Inflammatory macrophage (primary cell): ENCODE results near the gene MAGI2.

Experiments used
- DNase-seq, 2 donors: peaks; one replicate each; pipeline ENCODE4 v3.0.0-alpha.2; 2020 to 2022

MAGI2 gene

DNA sequence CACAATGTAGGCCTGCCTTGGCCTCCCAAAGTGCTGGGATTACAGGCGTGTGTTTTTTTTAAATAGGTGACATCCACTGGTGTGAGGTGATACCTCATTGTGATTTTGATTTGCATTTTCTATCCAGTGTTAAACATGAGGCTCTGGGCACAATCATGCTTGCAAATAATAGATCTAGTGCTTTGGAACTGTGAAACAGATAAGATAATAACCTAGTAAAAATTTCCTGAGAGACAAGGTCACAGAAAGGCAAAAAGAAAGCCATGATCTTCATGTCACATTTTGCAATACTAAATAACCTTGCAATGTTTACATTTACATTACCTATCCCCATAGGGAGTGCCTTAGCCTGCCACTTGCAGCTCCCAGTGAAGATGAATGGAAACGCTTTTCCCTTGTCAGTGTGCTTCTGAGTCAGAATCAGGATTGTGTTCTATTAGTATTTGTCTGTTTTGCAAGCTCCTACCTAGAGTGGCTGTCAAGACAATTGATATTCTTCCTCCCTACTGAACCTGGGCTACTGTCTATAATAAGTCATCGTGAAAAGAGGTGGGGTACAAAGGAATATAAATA lies 1398.4 kb downstream of the MAGI2 start:
- no peak for DNase-seq

DNA sequence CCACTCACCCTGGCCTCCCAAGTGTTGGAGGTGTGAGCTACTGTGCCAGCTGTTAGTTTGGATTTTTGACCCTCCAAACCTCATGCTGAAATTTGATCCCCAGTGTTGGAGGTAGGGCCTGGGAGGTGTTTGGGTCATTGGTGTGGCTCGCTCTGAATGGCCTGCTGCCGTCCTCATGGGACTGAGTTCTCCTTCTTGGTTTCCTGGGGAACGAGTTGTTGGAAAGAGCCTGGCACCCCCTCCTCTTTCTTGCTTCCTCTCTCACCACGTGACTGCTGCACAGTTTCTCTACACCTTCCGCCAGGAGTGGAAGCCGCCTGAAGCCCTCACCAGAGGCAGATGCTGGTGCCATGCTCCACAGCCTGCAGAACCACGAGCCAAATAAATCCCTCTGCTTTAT lies 1401.4 kb downstream of the MAGI2 start:
- no peak for DNase-seq

DNA sequence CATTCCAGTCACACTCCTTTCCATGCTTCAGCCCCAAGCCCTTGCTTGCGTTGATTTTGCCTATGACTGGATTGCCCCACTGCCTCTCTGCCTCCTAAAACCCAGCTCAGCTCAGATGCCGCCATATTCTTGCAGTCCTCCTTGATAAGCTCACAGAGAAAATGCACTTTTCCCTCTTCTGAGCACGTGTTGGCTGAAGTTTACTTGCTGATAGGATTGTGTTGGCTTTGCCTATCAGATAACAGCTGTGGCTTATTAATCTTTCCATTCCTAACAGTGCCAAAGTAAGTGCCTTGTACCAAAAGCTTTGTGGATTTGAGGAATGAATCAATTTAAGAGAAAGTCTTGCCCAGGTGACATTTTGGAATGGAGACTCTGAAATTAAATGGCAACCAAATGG lies 1405.7 kb downstream of the MAGI2 start:
- no peak for DNase-seq

DNA sequence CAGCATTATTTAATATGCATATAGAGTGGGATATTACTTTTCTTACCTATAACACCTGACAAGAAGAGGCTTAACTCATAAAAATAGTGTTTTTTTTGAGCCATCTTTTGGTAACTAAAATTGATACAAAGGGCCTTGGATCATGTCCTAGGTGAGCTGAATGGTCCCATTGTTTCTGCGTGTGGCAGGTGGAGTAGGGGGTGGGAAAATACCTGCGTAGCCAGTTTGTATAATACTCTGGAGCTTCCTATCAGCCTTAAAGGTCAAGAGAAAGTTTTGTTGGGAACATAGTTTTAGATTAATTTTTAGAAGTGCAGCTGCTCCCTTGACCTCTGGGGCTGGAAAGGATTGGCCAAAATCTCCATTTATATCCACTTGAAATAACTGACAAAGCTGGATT lies 1410.3 kb downstream of the MAGI2 start:
- no peak for DNase-seq

DNA sequence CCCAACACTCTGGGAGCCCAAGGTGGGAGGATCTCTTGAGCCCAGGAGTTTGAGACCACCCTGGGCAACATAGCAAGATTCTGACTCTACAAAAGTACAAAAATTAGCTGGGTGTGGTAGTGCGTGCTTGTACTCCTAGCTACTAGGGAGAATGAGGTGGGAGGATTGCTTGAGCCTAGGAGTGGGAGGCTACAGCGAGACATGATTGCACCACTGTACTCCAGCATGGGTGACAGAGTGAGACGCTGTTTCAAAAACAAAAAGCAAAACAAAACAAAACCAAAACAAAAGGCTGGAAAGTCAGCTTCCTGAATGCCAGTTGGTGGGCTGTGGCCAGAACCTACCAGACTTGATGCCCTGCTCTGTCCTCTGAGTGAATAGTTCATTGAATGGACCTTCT lies 1412.0 kb downstream of the MAGI2 start:
- DNase-seq, result peak; percentile 42 to 71

DNA sequence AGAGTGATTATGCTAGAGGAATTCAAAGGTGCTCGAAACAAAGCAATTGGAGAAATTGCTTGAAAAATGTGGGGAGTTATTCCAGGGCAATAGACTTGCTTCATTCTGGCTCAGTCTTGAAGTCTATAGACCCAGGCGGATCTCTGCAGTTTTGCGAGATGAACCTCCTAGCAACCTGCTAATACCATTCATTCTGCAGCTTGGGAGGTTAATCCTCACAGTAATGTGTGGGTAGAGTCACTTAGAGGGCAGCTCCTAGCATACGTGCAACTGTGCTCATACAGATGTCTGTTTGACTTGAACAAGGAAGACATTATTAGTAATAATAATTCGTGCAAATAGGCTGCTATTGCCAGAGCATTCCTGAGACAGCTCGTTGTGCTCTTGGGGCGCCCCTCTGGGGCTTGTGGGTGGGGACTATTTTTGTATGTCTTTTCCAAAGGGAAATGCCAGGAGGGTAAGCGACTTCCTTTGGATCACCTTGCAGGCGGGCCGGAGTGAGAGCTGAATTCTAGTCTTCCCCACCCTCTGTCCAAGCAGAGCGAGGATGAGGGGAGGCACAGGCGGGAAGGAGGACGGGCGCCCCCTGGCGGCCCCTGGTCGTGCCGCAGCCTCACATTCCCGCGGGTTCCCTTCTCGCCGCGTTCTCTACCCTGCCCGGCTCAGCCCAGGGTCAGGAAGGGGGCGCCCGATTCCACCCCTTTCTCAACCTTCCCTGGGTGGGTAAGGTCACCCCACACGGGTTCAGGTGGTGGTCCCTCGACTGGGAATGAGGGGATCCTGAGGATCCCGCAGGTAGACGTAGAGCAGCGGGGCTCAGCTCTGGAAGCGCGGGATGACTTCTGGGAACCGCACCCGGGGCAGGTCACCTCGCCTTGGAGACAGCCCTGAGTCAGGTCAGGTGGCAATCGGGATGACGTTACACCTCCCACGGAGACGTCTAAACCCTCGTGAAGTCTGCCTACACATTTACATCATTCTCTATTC lies 1413.4 kb downstream of the MAGI2 start:
- peak; percentile 35 to 45 for DNase-seq

DNA sequence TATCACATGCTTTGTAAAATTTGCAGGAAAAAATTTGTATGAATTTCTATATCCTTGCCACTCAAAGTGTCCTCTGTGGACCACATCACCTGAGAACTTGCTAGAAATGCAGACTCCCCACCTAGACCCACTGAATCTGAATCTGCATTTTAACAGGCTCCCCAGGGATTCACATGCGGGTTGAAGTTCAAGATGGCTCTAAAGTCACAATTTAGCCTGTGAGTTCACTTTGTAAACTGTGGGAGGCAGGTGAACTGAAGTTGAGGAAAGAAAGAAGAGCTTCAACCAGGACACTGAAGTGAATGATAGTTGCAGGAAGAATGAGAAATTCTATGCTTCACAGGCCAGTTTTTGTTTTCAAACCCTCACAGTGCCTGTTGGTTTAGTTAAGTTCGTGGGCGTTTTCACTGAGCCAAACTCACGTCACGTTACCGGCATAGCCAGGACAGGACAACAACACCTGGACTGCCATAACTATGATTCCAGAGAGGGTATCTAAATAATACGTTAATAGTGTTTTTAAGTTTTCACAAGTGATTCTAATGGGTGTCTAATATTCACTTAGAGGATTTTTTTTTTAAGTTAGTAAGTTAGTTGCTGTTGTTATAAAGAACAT lies 1414.9 kb downstream of the MAGI2 start:
- DNase-seq, result no peak

DNA sequence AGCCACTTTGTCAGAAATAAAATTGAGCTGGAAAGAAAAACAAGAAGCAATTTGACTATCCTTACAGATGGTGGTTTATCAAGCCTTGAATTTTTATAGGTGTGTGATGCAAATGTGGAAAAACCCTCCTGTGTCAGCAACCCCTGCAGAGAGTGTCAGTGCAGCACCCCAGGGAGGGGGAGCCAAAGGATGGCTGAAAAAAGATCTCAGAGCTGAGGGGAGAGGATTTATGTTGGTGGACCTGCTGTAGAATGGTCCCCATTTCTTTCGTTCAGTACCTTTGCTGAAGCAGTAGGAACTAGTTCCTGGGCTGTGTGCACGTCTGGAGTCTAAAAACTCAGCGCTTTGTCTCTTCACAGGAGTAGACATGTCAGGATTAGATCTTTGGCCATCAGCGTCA lies 1415.9 kb downstream of the MAGI2 start:
- no peak for DNase-seq

DNA sequence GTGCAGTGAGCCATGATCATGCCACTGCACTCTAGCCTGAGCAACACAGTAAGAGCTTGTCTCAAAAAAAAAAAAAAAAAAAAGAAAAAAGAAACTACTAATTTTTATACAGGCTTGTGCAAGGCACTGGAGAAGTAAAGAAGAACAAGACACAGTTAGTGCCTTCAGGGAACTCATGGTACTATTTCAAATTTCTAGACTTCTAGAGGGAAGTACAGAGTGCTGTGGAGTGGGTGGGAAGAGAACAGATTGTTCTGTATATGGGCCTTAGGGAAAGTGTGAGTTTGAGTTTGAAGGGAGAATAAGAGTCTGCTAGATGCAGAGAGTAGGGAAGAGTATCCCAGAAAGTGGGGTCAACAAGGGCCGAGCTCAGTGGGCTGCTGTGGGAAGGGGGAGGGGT lies 1420.1 kb downstream of the MAGI2 start:
- DNase-seq, result peak; percentile 62 to 64

DNA sequence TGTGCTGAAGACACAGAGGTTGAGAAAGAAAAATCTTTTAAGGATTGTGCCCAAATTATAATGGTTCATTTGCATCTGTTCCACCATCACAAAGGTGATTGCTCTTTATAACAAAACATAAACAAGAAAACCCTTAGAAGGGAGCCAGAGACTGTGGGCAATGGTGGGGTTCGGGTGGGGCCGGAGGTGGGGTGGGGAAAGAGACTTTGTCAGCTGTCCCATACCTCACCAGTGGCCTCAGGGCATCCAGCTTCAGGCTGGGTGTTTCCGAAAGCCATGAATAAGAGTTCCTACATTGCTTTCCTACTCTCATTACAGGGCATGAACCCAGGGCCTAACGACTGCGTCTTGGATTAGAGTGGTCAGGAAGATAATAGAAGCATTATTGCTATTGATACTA lies 1427.0 kb downstream of the MAGI2 start:
- DNase-seq, result no peak

DNA sequence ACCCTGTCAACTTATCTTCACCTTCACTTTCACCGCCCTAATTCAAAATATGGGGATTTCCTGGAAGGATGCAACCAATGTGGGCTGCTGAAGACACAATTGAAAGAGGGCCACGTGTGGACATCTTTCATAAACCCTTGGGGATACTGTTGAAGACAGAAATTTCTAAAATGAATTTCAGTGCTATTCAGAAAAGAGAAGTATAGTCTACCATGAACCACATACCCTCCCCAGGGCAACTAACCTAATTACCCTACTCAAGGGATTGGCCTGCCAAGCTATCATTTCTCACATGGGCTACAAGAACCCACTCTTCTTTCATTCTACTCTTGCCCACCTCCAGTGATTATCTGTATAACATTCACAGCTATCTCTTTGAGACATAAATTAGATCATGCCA lies 1428.9 kb downstream of the MAGI2 start:
- DNase-seq, result no peak

DNA sequence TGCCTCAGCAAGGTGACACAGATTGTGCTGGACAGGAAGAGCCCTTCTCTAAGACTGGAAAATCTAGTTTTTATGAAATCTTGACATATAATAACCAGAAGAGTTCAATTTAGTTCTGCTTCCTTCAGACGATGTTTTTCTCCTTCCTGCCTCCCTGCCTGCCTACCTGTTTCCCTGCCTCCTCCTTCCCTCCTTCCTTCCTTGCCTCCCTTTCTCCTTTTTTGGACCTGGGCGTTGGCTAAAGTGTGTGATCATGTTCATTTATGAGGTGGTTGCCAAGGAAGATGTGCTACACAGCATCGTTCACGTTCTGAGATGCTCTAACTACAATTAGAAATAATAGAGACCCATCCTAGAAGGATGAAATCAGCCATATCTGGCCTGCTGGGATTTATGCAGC lies 1430.3 kb downstream of the MAGI2 start:
- DNase-seq, result no peak

DNA sequence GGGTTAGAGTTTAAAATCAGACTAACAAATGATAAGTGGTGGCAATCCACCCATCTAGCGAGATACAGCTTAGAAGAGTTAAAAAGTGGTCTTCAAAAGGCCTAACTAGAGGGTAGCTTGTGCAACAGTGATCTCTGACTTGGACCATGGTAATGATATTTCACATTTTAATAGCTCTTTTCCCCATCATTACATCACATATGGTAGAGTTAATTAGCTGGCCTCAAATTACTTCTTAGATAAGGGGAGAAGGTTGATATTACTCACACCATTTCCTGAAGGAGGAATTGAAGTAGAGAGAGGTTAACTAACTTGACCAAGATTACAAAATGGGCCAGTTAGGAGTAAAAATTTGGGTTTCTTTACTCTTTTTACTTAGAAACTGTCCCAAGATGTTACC lies 1431.3 kb downstream of the MAGI2 start:
- no peak for DNase-seq

DNA sequence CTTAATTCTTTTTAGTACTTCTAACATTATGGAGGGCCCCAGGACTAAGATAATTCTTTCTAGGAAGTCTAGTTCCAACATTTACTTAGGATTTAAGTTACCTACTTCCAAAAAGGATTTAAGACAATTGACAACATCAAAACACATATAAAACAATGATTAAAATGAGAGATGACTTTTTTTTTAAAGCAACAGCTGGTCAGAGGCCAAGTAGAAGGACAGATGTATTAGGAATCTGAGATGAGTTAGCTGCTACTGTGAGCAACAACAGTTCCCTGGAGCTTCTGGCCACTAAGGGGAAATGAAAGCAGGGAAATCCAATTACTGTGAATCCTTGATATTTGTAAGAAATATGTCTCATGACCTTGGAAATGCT lies 1432.6 kb downstream of the MAGI2 start:
- DNase-seq, result peak; percentile 24 to 40

DNA sequence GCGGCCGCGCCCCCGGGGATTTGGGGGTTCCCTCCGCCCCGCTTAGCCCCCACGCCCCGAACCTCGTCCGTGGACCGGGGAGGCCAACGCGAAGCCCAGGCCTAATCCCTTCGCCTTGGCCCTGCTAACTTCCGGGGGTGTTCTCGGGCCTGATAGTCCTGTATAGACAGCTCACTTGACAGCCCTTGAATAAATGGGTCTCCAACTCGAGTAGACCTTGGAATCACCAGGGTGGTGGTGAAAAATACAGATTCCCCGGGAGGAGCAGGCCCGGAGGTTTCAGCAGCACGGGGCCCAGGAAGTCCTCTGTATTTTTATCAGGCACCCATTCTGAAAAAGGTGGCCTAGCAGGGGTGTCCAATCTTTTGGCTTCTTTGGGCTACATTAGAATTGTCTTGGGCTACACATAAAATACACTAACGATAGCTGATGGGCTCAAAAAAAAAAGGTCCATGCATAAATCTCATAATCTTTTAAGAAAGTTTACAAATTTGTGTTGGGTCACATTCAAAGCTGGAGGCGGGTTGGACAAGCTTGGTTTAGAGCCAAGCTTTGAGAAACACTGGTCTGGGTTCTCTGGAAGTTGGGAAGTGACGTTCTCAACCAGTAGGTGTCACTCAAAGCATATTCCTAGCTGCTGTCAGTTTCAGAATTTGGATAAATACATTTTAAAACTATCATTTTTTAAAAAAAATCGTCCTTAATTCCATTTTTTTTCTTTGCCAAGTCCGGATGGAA lies 1433.2 kb downstream of the MAGI2 start:
- DNase-seq, result peak; percentile 82

DNA sequence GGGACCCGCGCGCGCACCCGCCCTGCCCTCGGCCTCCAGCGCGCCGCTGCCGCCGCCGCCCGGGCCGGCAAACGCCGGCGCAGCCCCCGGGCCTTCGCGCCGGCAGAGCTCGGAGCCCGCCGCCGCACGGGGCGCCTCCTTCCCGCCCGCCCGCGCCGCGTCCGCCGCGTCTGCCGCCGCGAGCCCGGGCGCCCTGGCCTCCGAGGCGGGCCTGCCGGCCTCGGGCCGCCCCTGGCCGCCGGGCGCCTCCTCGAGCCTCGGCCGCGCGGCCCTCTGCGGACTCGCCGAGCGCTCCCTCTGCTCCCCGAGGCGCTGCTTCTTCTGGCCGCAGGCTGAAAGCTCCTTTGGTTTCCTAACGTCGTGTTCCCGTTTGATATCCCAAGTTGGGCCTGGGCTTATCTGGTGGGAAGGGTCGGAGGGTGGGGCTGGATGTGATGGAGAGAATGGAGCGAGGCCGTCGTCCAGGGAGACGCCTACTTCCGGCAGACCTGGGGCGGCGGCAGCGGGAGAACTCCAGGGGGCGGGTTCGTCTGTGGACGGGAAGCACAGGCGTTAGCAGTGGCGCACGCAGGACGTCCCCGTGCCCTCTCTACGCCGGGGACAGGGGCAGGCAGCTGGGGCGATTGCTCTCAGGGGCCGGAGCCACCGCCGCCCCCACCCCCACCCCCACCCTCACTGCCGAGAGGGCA lies 1433.9 kb downstream of the MAGI2 start:
- peak; percentile 57 to 71 for DNase-seq

DNA sequence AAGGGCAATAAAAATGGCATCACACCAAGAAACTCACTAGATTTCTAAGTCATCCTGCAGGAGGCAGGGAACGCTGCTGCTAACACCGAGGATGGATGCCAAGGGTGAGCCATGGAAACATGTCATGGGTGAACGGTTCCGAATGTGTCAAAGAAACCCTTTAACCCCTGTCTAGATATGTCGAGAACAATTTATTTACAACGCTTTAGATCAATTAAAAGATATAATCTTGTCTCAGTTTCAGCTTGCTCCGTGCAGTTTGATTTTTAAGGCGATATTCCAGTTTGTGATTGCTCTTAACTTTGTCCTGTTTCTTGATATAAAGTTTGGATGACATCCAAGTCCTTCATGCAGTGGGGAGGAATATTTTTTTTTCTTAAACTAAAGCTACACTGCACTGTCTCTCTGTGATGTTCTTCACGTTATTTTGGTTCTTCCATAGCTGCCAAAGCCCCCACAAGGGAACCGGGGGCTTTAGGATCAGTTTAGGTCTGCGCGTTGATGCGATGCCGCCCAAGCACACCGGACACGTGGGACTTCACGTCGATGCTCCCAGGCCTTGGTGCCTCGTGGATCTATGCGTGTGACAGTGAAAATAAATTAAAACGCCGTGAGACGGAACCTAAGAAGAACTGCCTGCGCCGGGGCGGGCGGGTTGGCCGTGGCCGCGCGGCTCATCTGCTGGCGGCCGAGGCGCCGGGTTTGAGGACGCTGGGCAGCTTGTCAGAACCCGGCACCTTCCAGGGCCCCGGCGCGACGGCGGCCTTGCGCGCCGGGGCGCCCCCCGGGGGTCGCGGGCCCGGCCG lies 1434.6 kb downstream of the MAGI2 start:
- peak in 1 of 2 donors; percentile 13 for DNase-seq

DNA sequence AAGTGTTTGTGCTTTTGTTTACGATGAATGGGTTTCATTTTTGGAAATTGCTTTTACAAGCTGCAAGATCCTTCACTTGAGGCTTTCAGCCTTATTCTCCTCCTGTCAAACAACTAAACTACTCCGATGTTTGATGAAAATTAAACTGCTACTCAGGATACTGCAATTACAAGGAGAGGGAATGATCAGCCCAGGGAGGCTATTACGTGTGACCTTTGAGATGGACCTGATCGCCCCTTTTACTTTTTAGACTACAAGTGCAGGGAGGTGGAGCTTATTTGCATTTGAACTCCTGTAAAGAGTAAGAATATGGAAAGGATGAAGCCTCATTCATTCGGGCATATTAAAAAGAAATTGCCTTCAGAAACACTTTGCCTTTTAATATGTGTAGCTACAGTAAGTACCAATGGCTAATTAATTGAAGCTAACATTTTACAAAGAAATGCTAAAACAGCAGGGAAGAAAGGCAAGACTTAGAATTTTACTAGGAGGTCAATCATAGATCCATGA lies 1435.8 kb downstream of the MAGI2 start:
- DNase-seq, result no peak

DNA sequence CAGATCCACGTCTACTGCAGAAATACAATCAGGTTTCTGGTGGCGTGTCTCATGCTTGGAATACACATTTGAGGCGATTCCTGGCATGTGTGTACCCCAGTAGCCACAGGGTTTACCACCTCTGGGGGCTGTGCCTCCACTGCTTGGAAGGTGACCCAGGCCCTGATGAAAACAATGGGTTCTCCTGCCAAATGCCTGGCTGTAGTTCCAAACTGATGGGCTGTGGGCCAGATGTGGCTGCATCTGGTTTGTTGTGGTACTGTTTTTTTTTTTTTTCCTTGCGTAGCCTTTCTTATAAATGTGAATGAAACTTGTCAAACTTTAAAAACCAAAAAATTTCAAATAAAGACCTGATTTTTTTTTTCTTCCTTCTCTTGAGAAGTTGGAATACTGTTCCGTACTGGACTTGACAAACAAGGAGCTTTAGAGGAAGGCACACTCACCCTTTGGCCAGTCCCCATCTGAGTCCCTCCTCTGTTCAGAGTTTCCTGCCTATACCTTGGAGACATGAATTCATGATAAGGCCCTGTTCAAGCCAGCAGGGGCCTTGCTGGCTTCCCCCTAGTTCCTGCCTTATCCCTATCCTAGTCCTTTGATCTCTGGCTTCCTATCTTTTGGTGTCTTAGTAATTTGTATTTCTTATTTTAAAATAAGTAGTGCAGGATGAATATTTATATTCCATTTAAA lies 1437.8 kb downstream of the MAGI2 start:
- DNase-seq, result no peak

DNA sequence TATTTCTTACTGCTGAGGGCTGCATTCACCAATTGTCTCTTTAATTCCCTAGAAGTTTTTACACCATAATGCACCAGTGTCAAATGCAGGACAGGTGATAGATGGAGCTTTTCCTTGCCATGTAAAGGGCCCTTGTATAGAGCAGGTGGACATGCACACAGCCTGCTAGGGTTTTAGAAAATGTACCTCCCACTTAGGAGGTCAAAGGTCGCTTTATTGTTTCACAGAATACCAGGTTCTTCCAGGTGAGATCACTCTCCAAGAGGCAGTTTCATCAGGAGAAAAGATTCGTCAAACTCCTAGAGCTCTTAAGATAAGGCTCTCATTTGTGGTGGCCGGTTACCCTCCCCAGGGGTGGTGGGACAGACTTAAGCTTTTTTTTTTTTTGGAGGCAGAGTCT lies 1439.1 kb downstream of the MAGI2 start:
- DNase-seq, result no peak

DNA sequence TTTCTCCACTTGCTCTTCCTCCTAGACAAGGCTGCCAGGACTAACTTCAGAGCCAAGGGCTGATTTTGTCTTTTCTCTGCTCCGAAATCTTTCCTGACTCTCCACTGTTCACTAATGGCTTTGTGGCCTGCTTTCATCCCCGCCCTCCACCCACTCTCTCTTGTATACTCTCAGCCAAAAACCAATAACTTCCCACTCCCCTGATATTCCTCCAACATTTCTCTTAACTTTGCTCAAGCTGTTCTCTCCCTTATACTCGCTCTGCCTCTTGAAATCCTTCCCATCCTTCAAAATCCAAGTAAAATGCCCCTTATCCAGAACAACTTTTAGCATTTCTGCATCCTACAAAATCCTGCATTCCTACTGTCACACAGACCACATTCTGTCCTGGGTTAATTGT lies 1440.1 kb downstream of the MAGI2 start:
- no peak for DNase-seq
